Measurements from ENCODE around the gene SOD3. TPM values are rescaled to one million over a fixed set of nuclear protein-coding genes. Genes with fewer than 3 reads are reported as not detected.

Gene SOD3
- total RNA-seq, 1 experiment from 2014 or later: 1.0 TPM

- CTCF ChIA-PET: no interaction called here
These were observed 25.2 kb downstream of the SOD3 start for GRCh38 chr4:24820541-24820940.

GRCh38 chr4:24824720-24825119 lies 29.3 kb downstream of the SOD3 start:
- no peaks in the 10 kb centered on the region for H3K9me3 ChIP-seq (ENCODE audit: control insufficient read depth, insufficient read depth, low read depth, low read length)
- H3K27me3 ChIP-seq (ENCODE audit: control insufficient read depth, insufficient read depth, low read length): no peaks in the 10 kb centered on the region
- DNase-seq (ENCODE audit: low read depth, low spot score) (no peak), ATAC-seq (no peak)
- H3K36me3 ChIP-seq (ENCODE audit: control insufficient read depth, insufficient read depth, low read length): no peaks in the 10 kb centered on the region
- intact Hi-C loops (cut with micrococcal nuclease; ENCODE audit: unreplicated experiment): no loop called here
- CTCF ChIA-PET: no interaction called here
- H3K27ac ChIP-seq (ENCODE audit: low read length): no peak overlapping the region
- TF ChIP-seq, protein P1, sequence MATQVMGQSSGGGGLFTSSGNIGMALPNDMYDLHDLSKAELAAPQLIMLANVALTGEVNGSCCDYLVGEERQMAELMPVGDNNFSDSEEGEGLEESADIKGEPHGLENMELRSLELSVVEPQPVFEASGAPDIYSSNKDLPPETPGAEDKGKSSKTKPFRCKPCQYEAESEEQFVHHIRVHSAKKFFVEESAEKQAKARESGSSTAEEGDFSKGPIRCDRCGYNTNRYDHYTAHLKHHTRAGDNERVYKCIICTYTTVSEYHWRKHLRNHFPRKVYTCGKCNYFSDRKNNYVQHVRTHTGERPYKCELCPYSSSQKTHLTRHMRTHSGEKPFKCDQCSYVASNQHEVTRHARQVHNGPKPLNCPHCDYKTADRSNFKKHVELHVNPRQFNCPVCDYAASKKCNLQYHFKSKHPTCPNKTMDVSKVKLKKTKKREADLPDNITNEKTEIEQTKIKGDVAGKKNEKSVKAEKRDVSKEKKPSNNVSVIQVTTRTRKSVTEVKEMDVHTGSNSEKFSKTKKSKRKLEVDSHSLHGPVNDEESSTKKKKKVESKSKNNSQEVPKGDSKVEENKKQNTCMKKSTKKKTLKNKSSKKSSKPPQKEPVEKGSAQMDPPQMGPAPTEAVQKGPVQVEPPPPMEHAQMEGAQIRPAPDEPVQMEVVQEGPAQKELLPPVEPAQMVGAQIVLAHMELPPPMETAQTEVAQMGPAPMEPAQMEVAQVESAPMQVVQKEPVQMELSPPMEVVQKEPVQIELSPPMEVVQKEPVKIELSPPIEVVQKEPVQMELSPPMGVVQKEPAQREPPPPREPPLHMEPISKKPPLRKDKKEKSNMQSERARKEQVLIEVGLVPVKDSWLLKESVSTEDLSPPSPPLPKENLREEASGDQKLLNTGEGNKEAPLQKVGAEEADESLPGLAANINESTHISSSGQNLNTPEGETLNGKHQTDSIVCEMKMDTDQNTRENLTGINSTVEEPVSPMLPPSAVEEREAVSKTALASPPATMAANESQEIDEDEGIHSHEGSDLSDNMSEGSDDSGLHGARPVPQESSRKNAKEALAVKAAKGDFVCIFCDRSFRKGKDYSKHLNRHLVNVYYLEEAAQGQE (IDR thresholded peaks at IDR 0.05; ENCODE audit: insufficient read depth in 1 of 2, low read depth in 2 of 2, low read length in 1 of 2): no peak
- no peak for TF ChIP-seq TCF7L2 (IDR thresholded peaks at IDR 0.05; ENCODE audit: low read depth, low read length)
- TF ChIP-seq SIN3A (IDR thresholded peaks at IDR 0.05; ENCODE audit: borderline replicate concordance, insufficient read depth, low read depth, low read length): no peak
- TF ChIP-seq, protein P2, sequence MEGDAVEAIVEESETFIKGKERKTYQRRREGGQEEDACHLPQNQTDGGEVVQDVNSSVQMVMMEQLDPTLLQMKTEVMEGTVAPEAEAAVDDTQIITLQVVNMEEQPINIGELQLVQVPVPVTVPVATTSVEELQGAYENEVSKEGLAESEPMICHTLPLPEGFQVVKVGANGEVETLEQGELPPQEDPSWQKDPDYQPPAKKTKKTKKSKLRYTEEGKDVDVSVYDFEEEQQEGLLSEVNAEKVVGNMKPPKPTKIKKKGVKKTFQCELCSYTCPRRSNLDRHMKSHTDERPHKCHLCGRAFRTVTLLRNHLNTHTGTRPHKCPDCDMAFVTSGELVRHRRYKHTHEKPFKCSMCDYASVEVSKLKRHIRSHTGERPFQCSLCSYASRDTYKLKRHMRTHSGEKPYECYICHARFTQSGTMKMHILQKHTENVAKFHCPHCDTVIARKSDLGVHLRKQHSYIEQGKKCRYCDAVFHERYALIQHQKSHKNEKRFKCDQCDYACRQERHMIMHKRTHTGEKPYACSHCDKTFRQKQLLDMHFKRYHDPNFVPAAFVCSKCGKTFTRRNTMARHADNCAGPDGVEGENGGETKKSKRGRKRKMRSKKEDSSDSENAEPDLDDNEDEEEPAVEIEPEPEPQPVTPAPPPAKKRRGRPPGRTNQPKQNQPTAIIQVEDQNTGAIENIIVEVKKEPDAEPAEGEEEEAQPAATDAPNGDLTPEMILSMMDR (IDR thresholded peaks at IDR 0.05): no peak
- TF ChIP-seq POLR2AphosphoS5 (IDR thresholded peaks at IDR 0.05; ENCODE audit: low read depth, low read length): no peak
- BruUV-seq (replicated peaks): no TSS peak
- POLR2A ChIA-PET: no interaction called here
- in situ Hi-C loops (cut with HindIII; ENCODE audit: low pct_unique_long_range_greater_than_20kb, low sequenced_read_pairs): no loop called here
- no peak overlapping the region for H3K4me3 ChIP-seq (ENCODE audit: low read depth in 2 of 2, low read length in 2 of 2)
- H3K4me1 ChIP-seq (ENCODE audit: control insufficient read depth, insufficient read depth, low read length): no peaks in the 10 kb centered on the region

More at GRCh38 chr4:24820541-24820940, 25.2 kb downstream of the SOD3 start:
- POLR2A ChIA-PET: no interaction called here
- H3K4me3 ChIP-seq (ENCODE audit: low read depth in 2 of 2, low read length in 2 of 2): no peak overlapping the region
- no peak for ATAC-seq
- intact Hi-C loops (cut with micrococcal nuclease; ENCODE audit: unreplicated experiment) (no loop called here), in situ Hi-C loops (cut with HindIII; ENCODE audit: low pct_unique_long_range_greater_than_20kb, low sequenced_read_pairs) (no loop called here)
- no peaks in the 10 kb centered on the region for H3K36me3 ChIP-seq (ENCODE audit: control insufficient read depth, insufficient read depth, low read length)
- H3K4me1 ChIP-seq (ENCODE audit: control insufficient read depth, insufficient read depth, low read length): no peaks in the 10 kb centered on the region
- H3K27ac ChIP-seq (ENCODE audit: low read length): no peak overlapping the region
- no TSS peak for BruUV-seq (replicated peaks)
- TF ChIP-seq POLR2AphosphoS5 (IDR thresholded peaks at IDR 0.05; ENCODE audit: low read depth, low read length): no peak
- TF ChIP-seq SIN3A (IDR thresholded peaks at IDR 0.05; ENCODE audit: borderline replicate concordance, insufficient read depth, low read depth, low read length): no peak
- H3K27me3 ChIP-seq (ENCODE audit: control insufficient read depth, insufficient read depth, low read length): no peaks in the 10 kb centered on the region
- no peak for DNase-seq (ENCODE audit: low read depth, low spot score)
- H3K9me3 ChIP-seq (ENCODE audit: control insufficient read depth, insufficient read depth, low read depth, low read length): no peaks in the 10 kb centered on the region

DNA sequence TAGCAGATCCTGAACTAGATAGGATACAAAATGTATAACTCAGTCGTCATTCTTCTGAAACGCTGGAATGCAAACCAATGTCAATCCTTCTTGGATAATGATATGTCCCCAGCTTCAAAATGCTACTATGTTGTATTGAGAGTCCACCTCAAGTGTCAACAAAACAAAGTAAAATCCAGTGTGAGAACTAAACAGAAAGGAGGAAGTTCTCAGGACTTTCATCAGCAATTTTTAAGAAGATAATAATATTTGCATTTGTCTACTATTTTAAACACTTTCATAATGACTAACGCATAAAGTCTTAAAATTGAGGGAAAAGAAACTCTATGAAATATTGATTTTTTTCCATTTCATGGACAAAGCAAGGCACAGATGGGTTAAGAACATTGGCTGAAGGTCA lies 36.3 kb downstream of the SOD3 start:
- ChIA-PET POLR2A (no interaction called here), CTCF (no interaction called here)
- Histone ChIP-seq H3K27me3 (ENCODE audit: control insufficient read depth, insufficient read depth, low read length) (no peaks in the 10 kb centered on the region), H3K4me3 (ENCODE audit: low read depth in 2 of 2, low read length in 2 of 2) (no peak overlapping the region), H3K36me3 (ENCODE audit: control insufficient read depth, insufficient read depth, low read length) (no peaks in the 10 kb centered on the region), H3K27ac (ENCODE audit: low read length) (no peak overlapping the region), H3K9me3 (ENCODE audit: control insufficient read depth, insufficient read depth, low read depth, low read length) (no peaks in the 10 kb centered on the region), H3K4me1 (ENCODE audit: control insufficient read depth, insufficient read depth, low read length) (no peaks in the 10 kb centered on the region)
- no TSS peak for BruUV-seq (replicated peaks)
- intact Hi-C loops (cut with micrococcal nuclease; ENCODE audit: unreplicated experiment) (no loop called here), in situ Hi-C loops (cut with HindIII; ENCODE audit: low pct_unique_long_range_greater_than_20kb, low sequenced_read_pairs) (no loop called here)
- ATAC-seq (no peak), DNase-seq (ENCODE audit: low read depth, low spot score) (no peak)
- TF ChIP-seq SIN3A (IDR thresholded peaks at IDR 0.05; ENCODE audit: borderline replicate concordance, insufficient read depth, low read depth, low read length): no peak
- no peak for TF ChIP-seq POLR2AphosphoS5 (IDR thresholded peaks at IDR 0.05; ENCODE audit: low read depth, low read length)
- TF ChIP-seq, protein P1 (IDR thresholded peaks at IDR 0.05; ENCODE audit: insufficient read depth in 1 of 2, low read depth in 2 of 2, low read length in 1 of 2): no peak
- TF ChIP-seq, protein P2 (IDR thresholded peaks at IDR 0.05): no peak
- no peak for TF ChIP-seq TCF7L2 (IDR thresholded peaks at IDR 0.05; ENCODE audit: low read depth, low read length)

Data from Panc1 (cell line).